H1 (cell line): ENCODE data around the gene ZNF3. TPM values are rescaled to one million over a fixed set of nuclear protein-coding genes. Genes with fewer than 3 reads are reported as not detected.

ENCODE experiments used
- CTCF ChIA-PET: fragments of 300-600 bp; sonication (Branson Sonifier 250); formaldehyde crosslinking; loops from one replicate; lab custom pipeline; 2021; ENCODE audit not compliant: partially characterized antibody; lab: Charles Lee
- POLR2A ChIA-PET: fragments of 300-600 bp; sonication (Branson Sonifier 250); formaldehyde crosslinking; loops from one replicate; lab custom pipeline; 2021; ENCODE audit warnings: inconsistent platforms; ENCODE audit not compliant: partially characterized antibody; lab: Charles Lee
- DNase-seq, 2 experiments: peaks; one replicate each; pipeline versions ENCODE4 v3.0.0 to v3.0.0-alpha.2; 2010 to 2022; ENCODE audit warnings: low spot score in 2 of 2, low read depth in 1 of 2, mixed read lengths in 1 of 2
- FAIRE-seq: peaks from 2 replicates; lab custom pipeline; 2011; peaks lifted over from hg19 to GRCh38; lab: Jason Lieb, UNC
- H2AFZ ChIP-seq: 2 replicates; pipeline ENCODE4 v1.8.1; 2012; ENCODE audit warnings: low read length, inconsistent platforms
- H2AK5ac ChIP-seq: 2 replicates; pipeline ENCODE4 v1.6.1; 2013; ENCODE audit warnings: low read depth, low read length
- H2BK120ac ChIP-seq: replicated peaks from 2 replicates; pipeline ENCODE3; 2013; ENCODE audit warnings: low read depth, low read length, inconsistent platforms
- H2BK12ac ChIP-seq: 2 replicates; pipeline ENCODE4 v1.6.1; 2013; ENCODE audit warnings: low read depth, low read length
- H2BK15ac ChIP-seq: 2 replicates; pipeline ENCODE4 v1.6.1; 2013; ENCODE audit warnings: low read length
- H2BK20ac ChIP-seq: 2 replicates; pipeline ENCODE4 v1.6.1; 2013; ENCODE audit warnings: low read length
- H2BK5ac ChIP-seq: 2 replicates; pipeline ENCODE4 v1.6.1; 2013; ENCODE audit warnings: low read depth, low read length
- H3K14ac ChIP-seq: 2 replicates; pipeline ENCODE4 v1.6.1; 2013; ENCODE audit warnings: inconsistent platforms; ENCODE audit not compliant: insufficient read length
- H3K18ac ChIP-seq: 2 replicates; pipeline ENCODE4 v1.6.1; 2013; ENCODE audit warnings: low read length; ENCODE audit errors: extremely low read depth
- H3K23ac ChIP-seq: 2 replicates; pipeline ENCODE4 v1.6.1; 2013; ENCODE audit warnings: inconsistent platforms; ENCODE audit not compliant: insufficient read length
- H3K23me2 ChIP-seq: 2 replicates; pipeline ENCODE4 v1.6.1; 2013; ENCODE audit warnings: low read depth, low read length
- H3K27ac ChIP-seq: 2 replicates; pipeline ENCODE4 v1.6.1; 2011; ENCODE audit warnings: low read depth, low read length, inconsistent platforms
- H3K27me3 ChIP-seq, 4 experiments: replicated peaks in 1 of 4; 1 replicate in 1 of 4; 2 replicates in 3 of 4; pipeline versions ENCODE4 v1.6.1 to v1.8.1; 2011 to 2013; ENCODE audit warnings: low read length in 3 of 4, mild to moderate bottlenecking in 3 of 4, inconsistent platforms in 2 of 4, mixed read lengths in 2 of 4, moderate library complexity in 1 of 4; ENCODE audit not compliant: control insufficient read depth in 3 of 4, insufficient read depth in 3 of 4; ENCODE audit errors: extremely low read depth in 1 of 4
- H3K36me3 ChIP-seq, 4 experiments: 2 replicates each; pipeline versions ENCODE4 v1.6.1 to v1.8.1; 2011 to 2013; ENCODE audit warnings: mild to moderate bottlenecking in 4 of 4, low read length in 3 of 4, moderate library complexity in 2 of 4, control low read depth in 1 of 4, inconsistent platforms in 1 of 4; ENCODE audit not compliant: insufficient read depth in 4 of 4, control insufficient read depth in 2 of 4
- H3K4ac ChIP-seq: replicated peaks from 2 replicates; pipeline ENCODE3; 2013; ENCODE audit warnings: low read length, low read depth, mixed read lengths, inconsistent platforms; ENCODE audit not compliant: insufficient read length
- H3K4me1 ChIP-seq, 4 experiments: replicated peaks in 1 of 4; 1 replicate in 1 of 4; 2 replicates in 3 of 4; pipeline versions ENCODE4 v1.6.1 to v1.8.1; 2011 to 2013; ENCODE audit warnings: low read length in 3 of 4, inconsistent platforms in 2 of 4, mixed read lengths in 1 of 4; ENCODE audit not compliant: insufficient read depth in 4 of 4, control insufficient read depth in 3 of 4
- H3K4me2 ChIP-seq, 2 experiments: 2 replicates each; pipeline versions ENCODE4 v1.6.1 to v1.8.1; 2011 to 2013; ENCODE audit warnings: low read depth in 2 of 2, low read length in 2 of 2, control low read depth in 1 of 2, inconsistent platforms in 1 of 2, mild to moderate bottlenecking in 1 of 2; ENCODE audit not compliant: insufficient read depth in 1 of 2
- H3K4me3 ChIP-seq, 4 experiments: fragments of 200-600, 300-600 bp in 1 of 4; sonication (generic), shearing (Covaris generic), sonication (Bioruptor Twin) in 1 of 4; 2 replicates each; pipeline versions ENCODE4 v1.5.1 to v1.8.1; 2011 to 2016; ENCODE audit warnings: low read length in 4 of 4, low read depth in 3 of 4, control low read depth in 2 of 4, inconsistent platforms in 2 of 4, mild to moderate bottlenecking in 2 of 4, mixed read lengths in 1 of 4, moderate library complexity in 1 of 4; ENCODE audit not compliant: insufficient read depth in 2 of 4; ENCODE audit errors: extremely low read depth in 1 of 4
- H3K56ac ChIP-seq: replicated peaks from 2 replicates; pipeline ENCODE3; 2013; ENCODE audit warnings: low read depth, mild to moderate bottlenecking, mixed read lengths, low read length, inconsistent platforms; ENCODE audit not compliant: insufficient read length
- H3K79me1 ChIP-seq: 2 replicates; pipeline ENCODE4 v1.6.1; 2013; ENCODE audit warnings: low read depth, low read length, control low read depth
- H3K79me2 ChIP-seq, 2 experiments: 2 replicates each; pipeline versions ENCODE4 v1.6.1 to v1.8.1; 2012 to 2013; ENCODE audit warnings: low read length in 2 of 2, mild to moderate bottlenecking in 2 of 2, inconsistent platforms in 1 of 2; ENCODE audit not compliant: insufficient read depth in 2 of 2, control insufficient read depth in 1 of 2
- H3K9ac ChIP-seq, 4 experiments: replicated peaks in 1 of 4; 1 replicate in 1 of 4; 2 replicates in 3 of 4; pipeline versions ENCODE4 v1.6.1 to v1.8.1; 2011 to 2013; ENCODE audit warnings: low read depth in 3 of 4, low read length in 3 of 4, control low read depth in 2 of 4, mild to moderate bottlenecking in 2 of 4, moderate library complexity in 2 of 4, inconsistent platforms in 1 of 4; ENCODE audit errors: extremely low read depth in 1 of 4
- H3K9me3 ChIP-seq, 2 experiments: 2 replicates each; pipeline versions ENCODE4 v1.6.1 to v1.8.1; 2012 to 2013; ENCODE audit warnings: mild to moderate bottlenecking in 2 of 2, moderate library complexity in 2 of 2, control low read depth in 1 of 2, inconsistent platforms in 1 of 2, low read depth in 1 of 2, low read length in 1 of 2, mixed read lengths in 1 of 2; ENCODE audit not compliant: insufficient read depth in 2 of 2
- H4K20me1 ChIP-seq, 2 experiments: replicated peaks in 1 of 2; 2 replicates each; pipeline versions ENCODE3 to v1.8.1; 2011 to 2013; ENCODE audit warnings: inconsistent platforms in 2 of 2, low read length in 2 of 2, mild to moderate bottlenecking in 1 of 2; ENCODE audit not compliant: insufficient read depth in 2 of 2, control insufficient read depth in 1 of 2
- H4K5ac ChIP-seq: 2 replicates; pipeline ENCODE4 v1.6.1; 2013; ENCODE audit warnings: low read length, low read depth, mixed read lengths, inconsistent platforms; ENCODE audit not compliant: insufficient read length
- H4K8ac ChIP-seq: 2 replicates; pipeline ENCODE4 v1.8.0; 2013; ENCODE audit warnings: mild to moderate bottlenecking, moderate library complexity, low read length, inconsistent platforms; ENCODE audit not compliant: insufficient read depth; ENCODE audit errors: extremely low read depth
- H4K91ac ChIP-seq: replicated peaks from 2 replicates; pipeline ENCODE3; 2013; ENCODE audit warnings: low read length, mixed read lengths, inconsistent platforms; ENCODE audit not compliant: insufficient read length
- ATF3 ChIP-seq: IDR thresholded peaks from 2 replicates; pipeline ENCODE4 v1.6.1; 2011; ENCODE audit warnings: low read depth, mild to moderate bottlenecking, low read length; ENCODE audit not compliant: insufficient read depth
- RBBP5 ChIP-seq: IDR thresholded peaks from 2 replicates; pipeline ENCODE4 v1.7.1; 2012; ENCODE audit warnings: low read depth, mild to moderate bottlenecking, inconsistent platforms, low read length, moderate library complexity, borderline replicate concordance
- RNF2 ChIP-seq: fragments of 200-900, 300-1000 bp; sonication (generic); IDR thresholded peaks from 2 replicates; pipeline ENCODE4 v1.7.1; 2016; ENCODE audit warnings: borderline replicate concordance, low read depth, mild to moderate bottlenecking, antibody characterized with exemption, low read length; ENCODE audit not compliant: poor library complexity, severe bottlenecking; ENCODE audit errors: missing control alignments
- SAP30 ChIP-seq: fragments of 300-600 bp; sonication (generic); IDR thresholded peaks from 2 replicates; pipeline ENCODE4 v1.7.1; 2012; ENCODE audit warnings: low read length, moderate library complexity, mild to moderate bottlenecking, inconsistent platforms; ENCODE audit not compliant: insufficient read depth, insufficient replicate concordance
- WGBS, 2 experiments: shearing (Covaris generic) in 1 of 2; methylation state at CpG; one replicate each; pipeline versions ENCODE4 v1.1.6 to v1.1.7; 2013 to 2015; ENCODE audit warnings: low lambda C conversion rate in 2 of 2, mixed read lengths in 2 of 2, inconsistent platforms in 1 of 2, low coverage in 1 of 2, missing lambda C conversion rate in 1 of 2; ENCODE audit not compliant: insufficient replicate concordance in 2 of 2, insufficient coverage in 1 of 2, insufficient read length in 1 of 2; ENCODE audit errors: extremely low coverage in 1 of 2, missing lambda C conversion rate in 1 of 2; 5-methylcytosine and 5-hydroxymethylcytosine counted together
- polyA plus RNA-seq, 7 experiments: library from polyadenylated mRNA; depleted of rRNA in 3 of 7; stranded (reverse) in 5 of 7; unstranded in 2 of 7; fragments of >200 nt in 5 of 7; fragments of 200-250 nt in 2 of 7; gene quantifications; 1 replicate in 5 of 7; 2 replicates in 1 of 7; 4 replicates in 1 of 7; pipeline versions ENCODE4 v1.2.1 to v1.2.3, GENCODE V29; 2011 to 2013; ENCODE audit warnings: missing spikeins in 2 of 7, mixed read lengths in 2 of 7
- total RNA-seq: library from RNA; stranded (reverse); fragmentation: NEBNext Ultra II Directional; extraction: Animal tissue kit (Norgen Biotek cat#: 25700); gene quantifications from 2 replicates; pipeline ENCODE4 v1.2.1, GENCODE V29; 2021

ZNF3 gene
- total and polyA plus RNA-seq, 2 of the 8 experiments (the other 6 are each of a cell fraction or from before 2014, with no cell fraction given): 26.9 to 49.1 TPM

GRCh38 chr7:100021297-100021696 is 60.2 kb downstream of the ZNF3 start:
- Histone ChIP-seq H4K91ac (no peak overlapping the region), H2BK120ac (no peak overlapping the region), H3K36me3 (peaks cover 11 to 40% (median 25%) of the 10 kb centered on the region in 4 experiments), H3K23ac (no peak overlapping the region), H3K18ac (no peak overlapping the region), H2AFZ (no peak overlapping the region), H3K79me2 (peaks cover 14 to 55% of the 10 kb centered on the region in 2 experiments), H4K20me1 (peaks cover 3 to 8% of the 10 kb centered on the region in 2 experiments), H3K79me1 (peaks cover 9% of the 10 kb centered on the region), H3K27me3 (no peaks in the 10 kb centered on the region), H2BK12ac (no peak overlapping the region), H3K56ac (no peak overlapping the region), H2BK5ac (no peak overlapping the region), H3K9ac (no peak overlapping the region), H4K8ac (no peak overlapping the region), H3K4me3 (no peak overlapping the region), H3K14ac (no peak overlapping the region), H3K9me3 (no peaks in the 10 kb centered on the region), H3K4me1 (peaks cover 0 to 4% (median 1%) of the 10 kb centered on the region in 4 experiments; a peak in 3 of 7 replicates), H3K23me2 (peaks cover 3% of the 10 kb centered on the region), H3K27ac (no peak overlapping the region), H2BK20ac (no peak overlapping the region), H4K5ac (no peak overlapping the region), H2BK15ac (no peak overlapping the region), H3K4ac (no peak overlapping the region), H3K4me2 (no peak overlapping the region), H2AK5ac (no peak overlapping the region)
- WGBS, 2 experiments: 96% methylated on average over 3 of the region's 3 CpGs; no CpG with 5 or more reads in 1 of the 2 experiments
- DNase-seq: no peak
- ChIA-PET POLR2A (interaction anchor here (0.5 to 2.3 kb wide), 10 partner anchors 8 to 77 kb away, joined by 3 to 10 read pairs (median 4); no protein-coding TSS in a partner anchor), CTCF (interaction anchor here (0.6 to 2.2 kb wide), 8 partner anchors 30 to 111 kb away, joined by 3 to 7 read pairs (median 3); partner anchors contain the start of gene GJC3)
- TF ChIP-seq ATF3: no peak
- TF ChIP-seq SAP30: no peak
- no peak for TF ChIP-seq RNF2
- TF ChIP-seq RBBP5: no peak
- FAIRE-seq: no peak
